CD4-positive, alpha-beta T cell treated with Interleukin-17A for 1 hour (primary cell): ENCODE results near the gene LTA.
"Not testable (repeated sequence)": the region's sequence is repeated elsewhere in the genome, so short reads cannot be mapped to it uniquely, and the experiment has no call there.

Source experiments
- DNase-seq: peaks from one replicate; pipeline ENCODE4 v3.0.0-alpha.2; 2020

LTA gene

DNA sequence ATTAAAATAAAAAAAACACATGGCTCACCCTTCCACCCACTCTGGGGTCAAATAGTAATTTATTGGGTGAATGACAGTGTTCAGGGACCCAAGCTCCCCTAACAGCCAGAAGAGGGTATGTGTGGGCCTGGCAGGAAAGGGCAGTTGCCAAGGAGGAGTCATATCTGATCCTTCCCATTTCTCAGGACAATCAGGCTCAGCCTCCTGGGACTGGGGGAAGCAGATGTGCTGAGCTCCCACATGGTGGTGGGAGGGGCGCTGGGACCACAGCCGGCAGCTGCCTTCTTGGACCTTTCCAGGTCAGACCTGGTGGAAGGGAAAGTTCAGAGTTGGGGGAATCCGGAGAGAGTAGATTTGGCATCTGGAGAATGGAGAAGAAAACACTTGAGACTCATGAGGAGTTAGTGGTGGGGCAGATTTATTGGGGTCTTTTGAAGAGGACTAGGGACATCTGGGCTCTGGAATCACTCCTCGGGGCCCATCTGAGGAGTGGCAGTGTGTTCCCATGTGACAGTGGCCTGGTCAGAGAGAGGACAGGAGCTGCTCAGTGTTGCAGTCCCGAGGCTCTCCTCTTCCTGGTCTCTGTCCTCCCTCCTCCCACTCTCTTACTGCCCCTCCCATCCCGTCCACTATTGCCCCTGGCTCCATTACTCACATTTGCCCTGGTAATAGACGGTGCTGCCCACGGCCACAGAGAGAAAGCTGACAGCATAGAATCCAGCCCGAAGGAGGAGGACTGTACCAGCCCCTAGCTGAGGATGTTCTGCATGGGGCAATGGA, 17.0 kb downstream of the LTA start:
- no peak for DNase-seq

DNA sequence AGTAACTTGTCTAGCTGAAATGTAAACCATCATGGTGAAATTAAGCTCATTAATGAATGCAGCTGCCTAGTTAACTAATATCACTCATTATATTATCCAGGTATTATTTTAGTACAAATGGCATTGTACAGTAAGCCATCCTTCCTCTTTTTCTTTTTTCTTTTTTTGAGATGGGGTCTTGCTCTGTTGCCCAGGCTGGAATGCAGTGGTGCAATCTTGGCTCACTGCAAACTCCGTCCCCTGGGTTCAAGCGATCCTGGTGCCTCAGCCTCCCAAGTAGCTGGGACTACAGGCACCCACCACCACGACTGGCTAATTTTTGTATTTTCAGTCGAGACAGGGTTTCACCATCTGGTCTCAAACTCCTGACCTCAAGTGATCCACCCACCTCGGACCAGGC, 18.6 kb downstream of the LTA start:
- not testable (repeated sequence) for DNase-seq

DNA sequence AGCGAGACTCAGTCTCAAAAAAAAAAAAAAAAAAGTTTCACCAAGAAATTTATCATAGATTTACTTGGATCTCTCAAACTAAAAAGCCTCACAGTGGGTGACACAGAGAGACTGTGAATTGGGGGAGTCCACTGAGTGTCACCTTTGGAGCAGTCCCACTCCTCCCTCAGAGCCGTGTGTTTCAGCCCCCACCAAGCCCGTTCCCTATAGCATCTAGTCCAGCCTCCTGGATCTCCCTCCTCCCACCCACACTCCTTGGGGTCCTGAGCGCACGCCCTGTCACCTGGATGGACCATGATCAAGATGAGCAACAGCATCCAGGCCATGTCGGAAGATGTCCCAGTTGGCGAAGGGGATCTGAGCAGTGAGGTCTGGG, 20.3 kb downstream of the LTA start:
- DNase-seq = no peak

DNA sequence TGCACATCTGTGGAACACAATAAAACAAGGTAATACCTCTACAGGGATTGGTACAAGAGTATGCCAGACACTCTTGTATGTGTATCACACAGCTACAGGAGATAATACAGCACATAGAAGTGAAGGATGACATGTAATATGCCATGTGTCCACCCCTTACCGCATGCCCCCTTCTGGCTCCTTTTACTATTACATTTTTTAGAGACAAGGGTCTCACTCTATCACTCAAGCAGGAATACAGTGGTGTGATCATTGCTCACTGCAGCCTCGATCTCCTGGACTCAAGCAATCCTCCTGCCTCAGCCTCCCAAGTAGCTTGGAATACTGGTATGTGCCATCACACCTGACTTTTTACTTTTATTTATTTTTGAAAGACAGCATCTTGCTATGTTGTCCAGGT, 24.9 kb downstream of the LTA start:
- peak; percentile 85 for DNase-seq

DNA sequence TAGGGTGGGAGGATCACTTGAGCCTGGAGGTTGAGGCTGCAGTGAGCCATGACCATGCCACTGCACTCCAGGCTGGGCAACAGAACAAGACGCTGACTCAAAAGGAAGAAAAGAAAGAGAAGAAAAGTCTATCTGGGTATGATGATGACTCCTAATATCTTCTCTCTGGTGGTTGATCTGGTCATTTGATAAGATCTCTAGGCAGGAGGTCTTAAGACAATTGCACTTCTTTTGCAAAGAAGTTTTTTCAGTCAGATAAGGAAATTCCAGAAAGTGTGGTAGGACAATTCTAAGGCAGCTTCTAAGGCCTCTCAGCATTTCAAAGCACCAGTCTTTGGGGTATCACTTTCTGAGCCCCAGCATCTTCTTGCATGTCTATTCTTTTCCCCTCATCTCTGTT, 35.2 kb downstream of the LTA start:
- no peak for DNase-seq

DNA sequence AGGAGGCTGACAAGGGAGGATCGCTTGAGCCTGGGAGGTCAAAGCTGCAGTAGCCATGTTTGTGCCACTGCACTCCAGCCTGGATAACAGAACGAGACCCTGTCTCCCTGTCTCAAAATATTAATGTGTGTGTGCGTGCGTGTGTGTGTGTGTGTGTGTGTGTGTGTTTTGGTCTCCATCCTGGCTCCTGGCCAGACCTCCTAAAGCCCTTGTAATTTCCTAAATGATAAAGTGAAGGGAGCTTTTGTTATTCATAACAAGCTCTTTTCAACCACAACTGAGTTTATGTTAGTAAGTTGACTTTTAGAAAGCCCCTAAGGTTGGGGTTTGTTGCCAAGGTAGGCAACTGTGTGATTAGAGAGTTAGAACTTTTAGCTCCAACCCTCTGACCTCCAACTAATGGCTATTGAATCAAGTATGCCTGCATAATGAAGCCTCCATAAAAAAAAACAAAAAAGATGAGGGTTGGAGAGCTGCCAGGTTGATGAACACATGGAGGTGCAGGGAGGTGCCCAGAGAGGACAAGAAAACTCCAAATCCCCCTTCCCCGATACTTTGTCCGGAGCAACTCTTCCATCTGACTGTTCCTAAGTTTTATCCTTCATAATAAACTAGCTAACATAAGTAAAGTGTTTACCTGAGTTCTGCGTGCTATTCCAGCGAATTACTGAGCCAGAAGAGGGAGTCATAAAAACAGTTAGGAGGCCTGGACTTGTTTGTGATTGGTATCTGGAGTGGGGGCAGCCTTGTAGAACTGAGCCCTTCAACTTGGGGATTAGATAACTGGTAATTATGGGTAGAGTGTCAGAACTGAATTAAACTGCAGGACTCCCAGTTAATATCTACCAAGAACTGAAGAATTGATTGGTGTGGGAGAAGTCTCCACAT, 37.7 kb downstream of the LTA start:
- no peak for DNase-seq

DNA sequence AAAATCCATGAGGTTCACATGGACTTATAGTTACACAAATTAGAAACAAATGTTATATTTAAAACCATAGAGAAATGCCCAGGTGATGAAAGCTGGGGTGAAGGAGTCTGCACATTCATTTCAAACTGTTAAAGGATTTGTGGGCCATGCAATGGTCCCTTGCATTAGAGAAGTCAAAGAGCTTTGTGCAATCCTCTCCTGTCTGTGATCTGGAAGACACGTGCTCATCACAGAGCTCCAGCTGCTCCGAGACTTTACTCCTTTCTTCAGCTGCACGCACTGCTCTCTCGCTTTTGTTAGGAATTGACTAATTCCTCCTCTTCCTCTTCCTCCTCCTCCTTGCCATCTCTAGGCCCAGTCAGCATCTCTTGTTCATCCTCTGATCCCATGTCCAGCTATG, 38.9 kb downstream of the LTA start:
- DNase-seq = no peak

DNA sequence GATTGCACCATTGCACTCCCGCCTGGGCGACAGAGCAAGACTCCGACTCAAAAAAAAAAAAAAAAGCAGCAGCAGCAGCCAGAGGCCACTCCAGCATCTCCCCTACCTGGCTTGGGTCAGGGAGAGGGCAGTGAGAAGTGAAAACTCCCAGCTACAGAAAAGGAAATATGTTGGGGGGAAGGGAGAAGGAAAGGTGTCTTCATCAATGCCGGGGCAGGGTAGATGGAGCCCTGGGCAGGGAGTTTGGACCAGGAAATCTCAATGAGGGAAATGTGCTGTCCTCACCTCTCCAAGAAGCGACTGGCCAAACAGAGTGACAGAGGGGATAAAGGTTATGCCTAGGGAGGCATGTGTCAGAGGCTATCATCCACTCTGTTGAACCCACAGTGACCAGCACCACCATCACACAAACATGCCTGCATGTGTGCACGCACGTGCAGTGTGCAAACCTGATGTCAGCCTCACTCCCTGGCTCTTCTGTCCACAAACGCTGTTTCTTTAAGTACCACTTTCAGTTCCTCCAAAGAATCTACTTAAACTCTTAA, 42.1 kb downstream of the LTA start:
- DNase-seq = no peak

DNA sequence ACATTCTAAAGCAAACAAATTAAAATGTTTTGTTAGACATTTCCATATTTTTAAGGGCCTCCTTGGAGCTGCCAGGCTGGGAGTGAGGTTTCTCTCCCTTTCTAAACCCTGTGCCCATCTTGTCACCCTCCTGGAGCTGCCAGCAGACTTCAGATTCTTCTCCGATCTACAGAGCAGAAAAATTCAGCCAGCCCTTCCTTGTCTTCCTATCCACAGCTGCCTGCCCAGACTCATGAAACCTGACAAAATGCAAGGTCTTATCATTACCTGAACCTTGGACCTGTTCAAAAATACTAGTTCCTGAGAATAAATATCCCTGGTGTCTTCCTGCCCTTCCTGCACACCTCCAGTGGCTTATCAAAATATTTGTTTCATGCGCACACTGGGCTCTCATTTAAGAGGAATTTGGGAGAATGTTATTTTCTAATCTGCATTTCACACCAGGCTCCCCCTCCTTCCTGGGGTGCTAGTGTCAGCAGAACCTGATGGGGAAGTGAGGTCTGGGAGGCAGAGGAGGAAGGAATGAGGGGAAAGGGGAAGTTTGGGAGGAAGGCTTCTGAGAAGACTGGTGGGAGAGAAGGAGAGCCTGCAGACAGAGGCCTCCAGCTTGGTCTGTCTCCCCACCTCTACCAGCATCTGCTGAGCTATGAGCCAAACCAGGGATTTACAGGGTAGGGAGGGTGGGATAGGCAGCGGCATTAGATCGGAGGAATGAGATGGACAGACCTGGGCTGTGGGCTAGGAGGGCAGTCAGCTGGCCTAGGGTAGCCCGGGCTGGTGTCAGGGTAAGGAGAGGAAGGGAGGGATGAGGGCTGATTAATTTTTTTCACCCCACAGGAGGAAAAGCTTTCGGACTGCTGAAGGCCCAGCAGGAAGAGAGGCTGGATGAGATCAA, 42.8 kb downstream of the LTA start, which contains the start of gene AIF1:
AIF1 (plus strand) TSS at position 551 of the 895 bp plus-strand sequence; CDS start at position 647, 96 bp downstream.
- DNase-seq = no peak

DNA sequence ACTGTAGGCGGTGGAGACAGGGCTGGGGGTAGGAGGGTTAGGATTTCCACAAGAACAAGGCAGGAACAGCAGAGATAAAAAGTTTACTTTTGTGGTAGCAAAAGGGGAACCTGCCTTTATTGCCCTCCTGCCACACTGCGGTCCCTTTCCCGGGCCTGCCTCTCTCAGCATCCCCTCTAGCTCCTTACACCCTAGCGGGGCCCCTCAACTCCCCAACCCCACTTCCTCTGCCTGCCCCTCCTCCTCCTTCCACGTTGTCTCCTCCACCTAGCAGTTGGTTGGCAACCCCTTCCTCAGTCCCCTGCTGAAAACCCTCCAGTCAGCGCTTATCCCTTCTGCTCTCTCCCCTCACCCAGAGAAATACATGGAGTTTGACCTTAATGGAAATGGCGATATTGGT, 43.7 kb downstream of the LTA start:
- DNase-seq = no peak

DNA sequence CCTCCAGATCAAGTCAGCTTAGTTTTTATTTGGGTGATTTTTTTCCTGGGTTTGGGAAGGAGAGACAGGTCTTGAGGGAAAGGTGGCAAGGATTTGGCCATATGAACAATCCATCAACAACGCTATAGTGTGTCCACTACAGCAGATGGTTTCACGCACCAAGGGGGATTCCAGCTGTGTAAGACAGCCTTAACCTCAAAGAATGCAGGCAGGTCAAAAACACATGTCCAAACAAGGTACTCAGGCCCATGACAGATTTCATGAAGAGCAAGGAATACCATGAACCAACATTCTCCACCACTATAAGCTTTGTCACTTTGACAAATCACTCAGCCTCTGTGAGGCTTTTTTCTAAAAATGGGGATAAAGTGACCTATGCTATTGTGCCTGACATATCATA, 44.9 kb downstream of the LTA start:
- DNase-seq = no peak

DNA sequence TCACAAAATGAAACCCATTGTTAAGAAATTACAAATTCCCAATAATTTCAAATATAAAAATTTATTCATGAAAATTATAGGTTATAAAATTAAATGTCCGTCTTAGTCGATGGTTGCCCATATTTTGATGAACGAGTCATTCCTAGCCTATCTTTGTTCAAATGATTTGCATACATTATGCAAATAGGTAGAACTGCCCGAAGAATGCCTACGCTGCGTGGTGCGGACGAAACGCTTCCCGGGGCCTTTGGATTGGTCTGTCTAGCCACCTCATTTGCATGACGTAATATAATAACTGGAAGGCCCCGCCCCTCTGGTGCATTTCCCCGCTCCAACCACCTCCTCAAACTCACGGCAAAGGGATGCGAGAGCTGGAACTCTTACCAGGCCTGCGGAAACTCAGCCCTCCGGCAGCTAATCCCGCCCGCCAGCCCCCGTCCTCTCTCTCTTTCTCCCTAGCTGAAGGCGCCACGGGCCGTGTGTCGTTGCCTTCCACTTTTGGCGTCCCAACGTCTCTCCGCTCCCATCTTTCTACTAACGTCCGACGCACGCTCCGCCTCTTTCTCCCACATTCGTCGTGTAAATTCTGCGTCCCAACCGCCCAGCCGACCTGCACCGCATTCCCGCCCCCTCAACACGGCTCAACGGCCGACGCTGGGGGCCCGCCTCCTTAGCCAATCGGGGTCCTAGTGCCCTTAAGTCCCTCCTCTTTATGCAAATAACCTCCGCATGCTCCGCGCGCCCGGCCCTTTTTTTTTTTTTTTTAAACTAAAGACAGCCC, 47.9 kb downstream of the LTA start:
- peak; percentile 99 for DNase-seq

DNA sequence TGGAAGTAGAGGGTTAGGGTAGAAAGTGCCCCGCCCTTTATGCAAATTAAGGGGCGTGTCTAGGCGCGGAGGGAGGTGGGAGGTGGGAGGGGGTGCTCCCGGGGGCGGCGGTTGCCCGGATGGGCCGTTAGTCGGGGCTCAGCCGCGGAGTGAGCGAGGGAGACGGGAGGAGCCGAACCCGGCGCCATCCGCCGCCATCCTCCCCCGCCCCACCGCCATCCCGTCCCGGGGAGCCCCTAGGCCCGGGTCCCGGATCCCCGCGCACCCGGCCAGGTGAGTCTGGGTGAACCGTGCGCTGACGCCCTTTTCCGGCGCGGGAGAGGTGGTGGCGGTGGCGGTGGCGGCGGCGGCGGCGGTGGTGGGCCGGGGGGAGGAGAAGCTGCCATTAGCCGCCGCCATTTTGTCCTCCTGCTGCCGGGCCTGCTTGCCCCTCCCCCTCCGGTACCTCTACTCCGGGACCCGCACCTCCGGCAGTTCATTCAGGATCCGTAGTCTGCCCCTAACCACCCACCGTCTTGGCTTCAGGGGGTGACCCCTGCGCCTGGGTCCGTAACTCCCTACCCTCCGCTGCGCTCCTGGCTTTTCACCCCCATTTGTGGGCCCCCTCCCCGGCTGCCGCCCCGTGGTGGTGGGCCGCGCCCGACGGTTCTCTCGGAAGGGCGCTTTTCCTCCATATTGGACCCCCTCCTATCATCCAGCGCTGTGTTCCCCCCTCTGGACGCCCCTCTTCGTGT, 48.7 kb downstream of the LTA start, which contains the start of gene PRRC2A:
PRRC2A (plus strand) TSS at position 130 of the 734 bp plus-strand sequence. CDS start 2,075 bp downstream, outside the sequence.
- no peak for DNase-seq

DNA sequence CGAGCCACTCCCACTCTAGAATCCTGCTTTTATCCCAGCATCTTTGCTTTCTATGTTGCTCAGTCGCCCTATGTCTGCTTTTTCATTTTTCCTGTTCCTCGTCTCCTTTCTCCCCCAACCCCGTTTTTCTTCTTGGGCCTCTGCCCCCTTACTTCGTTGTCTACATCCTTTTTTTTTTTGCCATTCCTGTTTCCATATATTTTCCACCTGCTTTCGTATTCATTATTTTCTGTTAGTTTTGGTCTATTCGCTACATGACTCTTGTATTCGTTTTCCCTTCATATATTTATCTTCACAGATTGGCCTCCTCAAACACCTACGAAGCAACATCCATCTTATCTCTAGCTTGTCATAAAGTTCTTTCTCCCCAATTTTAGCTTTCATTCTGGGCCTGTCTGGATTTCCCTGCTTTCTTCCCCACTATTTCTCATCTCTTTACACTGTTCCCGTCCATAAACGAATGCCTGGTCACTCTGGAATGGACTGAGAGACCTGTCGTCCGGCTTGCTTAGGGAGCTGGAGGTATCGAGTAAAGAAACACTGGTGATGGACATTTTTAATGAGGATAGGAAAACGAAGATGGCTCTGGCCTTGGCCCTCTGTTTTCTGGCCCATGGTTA, 49.3 kb downstream of the LTA start:
- no peak for DNase-seq

DNA sequence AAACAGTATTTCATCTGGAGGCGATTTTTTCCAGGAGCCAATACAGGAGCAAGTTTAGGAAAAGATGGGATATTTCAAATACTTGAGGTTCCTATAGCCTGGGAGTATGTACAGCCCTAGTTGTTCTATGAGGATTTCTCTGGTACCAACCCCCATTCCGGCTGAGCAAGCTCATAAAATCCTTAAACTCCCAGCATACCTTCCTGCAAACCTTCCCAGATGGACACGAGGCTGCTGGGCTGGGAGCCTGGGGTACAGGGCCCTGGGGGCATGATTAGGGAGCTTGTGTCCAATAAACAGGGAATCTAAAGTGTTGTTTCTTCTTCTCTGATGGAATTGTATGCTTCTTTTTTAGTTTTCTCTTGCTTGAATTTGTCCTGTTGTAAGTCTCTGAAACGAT, 49.9 kb downstream of the LTA start:
- DNase-seq = no peak

DNA sequence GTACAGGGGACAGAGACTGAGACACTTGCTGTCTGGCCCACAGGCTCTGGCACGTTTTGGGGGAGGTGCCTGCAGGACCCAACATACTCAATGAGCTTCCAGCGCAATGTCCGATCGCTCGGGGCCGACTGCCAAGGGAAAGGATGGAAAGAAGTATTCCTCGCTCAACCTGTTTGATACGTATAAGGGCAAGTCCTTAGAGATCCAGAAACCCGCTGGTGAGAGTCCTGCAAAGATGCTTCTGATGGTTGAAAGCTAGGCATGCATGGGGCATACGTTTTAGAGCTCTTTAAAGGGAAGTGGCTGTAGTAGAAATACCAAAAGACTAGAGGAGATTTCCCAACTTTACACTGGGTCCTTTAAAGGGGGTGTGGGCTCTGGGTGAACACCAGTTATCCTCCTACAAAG, 50.6 kb downstream of the LTA start:
- no peak for DNase-seq
